Immature natural killer cell (primary cell): Measurements from ENCODE around the gene SAFB2. TPM values are rescaled to one million over a fixed set of nuclear protein-coding genes. Genes with fewer than 3 reads are reported as not detected.

Experiments
- DNase-seq, 3 donors: peaks; one replicate each; pipeline ENCODE4 v3.0.0; 2022; ENCODE audit warnings: mixed read lengths in 1 of 3
- H3K27ac Mint-ChIP-seq, 6 donors: one replicate each; pipeline ENCODE4 v1.8.0; 2020; ENCODE audit warnings: mixed read lengths in 6 of 6, mild to moderate bottlenecking in 5 of 6, inconsistent platforms in 4 of 6, moderate library complexity in 3 of 6
- H3K27me3 Mint-ChIP-seq, 3 donors: one replicate each; pipeline ENCODE4 v1.8.0; 2020 to 2021; ENCODE audit warnings: low read depth in 3 of 3, mild to moderate bottlenecking in 3 of 3, mixed read lengths in 3 of 3, moderate library complexity in 3 of 3, inconsistent platforms in 1 of 3
- H3K36me3 Mint-ChIP-seq, 3 donors: one replicate each; pipeline ENCODE4 v1.8.0; 2020; ENCODE audit warnings: mixed read lengths in 3 of 3, inconsistent platforms in 2 of 3, mild to moderate bottlenecking in 2 of 3
- H3K4me1 Mint-ChIP-seq, 2 donors: one replicate each; pipeline ENCODE4 v1.8.0; 2020; ENCODE audit warnings: inconsistent platforms in 2 of 2, mild to moderate bottlenecking in 2 of 2, mixed read lengths in 2 of 2, moderate library complexity in 1 of 2
- H3K4me3 Mint-ChIP-seq, 5 donors: one replicate each; pipeline ENCODE4 v1.8.0; 2020; ENCODE audit warnings: mild to moderate bottlenecking in 5 of 5, mixed read lengths in 5 of 5, inconsistent platforms in 3 of 5, moderate library complexity in 3 of 5
- H3K9me3 Mint-ChIP-seq, 6 donors: one replicate each; pipeline ENCODE4 v1.8.0; 2020; ENCODE audit warnings: mild to moderate bottlenecking in 6 of 6, mixed read lengths in 6 of 6, inconsistent platforms in 4 of 6, moderate library complexity in 3 of 6
- polyA plus RNA-seq, 3 donors: library from polyadenylated mRNA; unstranded; fragments of 300-500 nt; fragmentation: Illumina TruSeq; gene quantifications; one replicate each; pipeline ENCODE4 v1.2.3, GENCODE V29; 2021

The SAFB2 gene
- 10 to 100 TPM; 12.8 to 43.4 (median 19.6) TPM for polyA plus RNA-seq

DNA sequence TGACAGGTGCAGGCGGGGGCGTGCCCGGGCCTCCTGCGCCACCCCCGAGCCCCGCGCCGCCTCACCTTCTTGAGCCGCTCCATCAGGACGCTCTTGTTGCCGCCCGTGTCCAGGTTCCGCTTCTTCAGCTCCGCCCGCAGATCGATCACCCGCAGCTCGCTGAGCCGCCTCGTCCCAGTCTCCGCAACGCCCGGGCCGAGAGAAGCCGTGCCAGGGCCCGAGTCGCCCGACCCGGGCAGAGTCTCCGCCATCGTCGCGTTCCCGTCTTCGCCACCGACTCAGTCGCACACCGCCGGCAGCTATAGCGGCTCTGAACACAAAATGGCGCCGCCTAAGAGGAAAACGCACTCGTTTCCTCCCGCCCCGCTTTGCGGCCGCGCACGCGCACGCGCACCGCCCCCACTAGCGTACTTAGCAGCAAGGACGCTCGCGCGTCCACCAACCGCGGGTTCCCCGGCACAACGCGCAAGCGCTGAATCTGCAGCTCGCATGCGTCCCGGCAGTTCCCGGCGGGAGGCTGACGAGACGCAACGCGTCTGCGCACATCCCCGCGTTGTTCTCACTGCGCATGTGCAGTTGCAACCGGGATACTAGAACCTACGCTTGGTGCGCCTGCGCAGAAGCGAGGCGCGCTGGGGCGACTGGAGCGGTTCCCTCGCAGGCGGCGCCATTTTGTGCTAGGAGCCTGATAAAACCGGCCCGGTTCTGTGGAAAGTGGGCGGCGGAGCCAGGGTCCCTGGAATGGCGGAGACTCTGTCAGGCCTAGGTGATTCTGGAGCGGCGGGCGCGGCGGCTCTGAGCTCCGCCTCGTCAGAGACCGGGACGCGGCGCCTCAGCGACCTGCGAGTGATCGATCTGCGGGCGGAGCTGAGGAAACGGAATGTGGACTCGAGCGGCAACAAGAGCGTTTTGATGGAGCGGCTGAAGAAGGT lies at the start of gene SAFB2, which contains the start of gene SAFB:
Gene SAFB2, minus strand, starts transcription at position 312 of the 932 bp plus-strand sequence. Its CDS starts 61 bp downstream, at position 251.
Gene SAFB, plus strand, starts transcription at position 619 of the 932 bp plus-strand sequence. Its CDS starts 123 bp downstream, at position 742.
- Mint-ChIP-seq H3K27ac (peak within 1 kb of the TSS; percentile 95 to 100 (median 99)), H3K4me3 (peak within 1 kb of the TSS; percentile 99 to 100 (median 100)), H3K36me3 (peaks cover 0 to 29% (median 16%) of the 10 kb centered on the region in 3 donors)

DNA sequence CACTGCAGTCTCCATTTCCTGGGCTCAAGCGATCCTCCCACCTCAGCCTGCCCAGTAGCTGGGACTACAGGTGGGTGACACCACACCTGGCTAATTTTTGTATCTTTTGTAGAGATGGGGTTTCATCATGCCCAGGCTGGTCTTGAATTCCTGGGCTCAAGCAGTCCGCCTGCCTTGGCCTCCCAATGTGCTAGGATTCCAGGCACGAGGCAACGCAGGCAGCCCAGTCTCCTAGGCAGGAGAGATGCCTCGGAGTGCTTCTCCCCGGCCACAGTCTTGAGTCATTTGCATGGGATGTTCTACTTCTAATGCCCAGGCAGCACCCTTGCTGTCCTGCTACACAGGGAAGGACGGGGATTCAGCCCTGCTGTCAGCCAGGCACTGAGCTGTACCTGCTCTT lies 49.0 kb upstream of the SAFB2 start:
- Mint-ChIP-seq H3K9me3 (no peaks in the 10 kb centered on the region), H3K27ac (peak overlapping the region in 1 of 6 donors; percentile 17)
- DNase-seq = no peak

More for the DNA sequence above, at the start of gene SAFB2, which contains the start of gene SAFB:
- no peaks in the 10 kb centered on the region for H3K9me3 Mint-ChIP-seq
- H3K4me1 Mint-ChIP-seq = peaks cover 74 to 86% of the 10 kb centered on the region in 2 donors
- H3K27me3 Mint-ChIP-seq = peaks cover 14 to 23% (median 15%) of the 10 kb centered on the region in 3 donors
- DNase-seq = peak; percentile 100

DNA sequence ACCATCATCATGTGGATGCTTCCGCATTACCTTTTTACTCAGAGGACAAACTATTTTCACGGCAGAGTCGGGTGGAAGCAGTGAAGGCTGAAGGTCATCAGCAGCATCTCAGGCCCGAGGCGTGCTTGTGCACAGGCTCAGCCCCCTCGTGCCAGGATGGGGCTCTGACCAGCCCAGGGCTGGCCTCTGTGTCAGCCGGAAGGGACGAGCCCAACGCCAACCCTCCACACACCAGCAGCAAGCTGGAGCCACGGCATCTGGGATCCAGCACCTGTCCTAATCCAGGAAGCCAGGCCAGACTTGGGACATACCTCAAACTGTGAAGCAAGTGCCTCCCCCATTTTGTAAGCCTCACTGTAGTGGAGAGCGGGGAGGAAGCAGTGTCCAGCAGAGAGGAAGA lies 46.6 kb upstream of the SAFB2 start:
- DNase-seq = no peak
- peak overlapping the region in 1 of 6 donors; percentile 29 for H3K27ac Mint-ChIP-seq
- no peak overlapping the region for H3K4me3 Mint-ChIP-seq
- H3K36me3 Mint-ChIP-seq = peaks cover 9 to 37% (median 10%) of the 10 kb centered on the region in 3 donors
- H3K9me3 Mint-ChIP-seq = no peaks in the 10 kb centered on the region
- peaks cover 0 to 6% of the 10 kb centered on the region in 2 donors for H3K4me1 Mint-ChIP-seq
- H3K27me3 Mint-ChIP-seq = peaks cover 2 to 4% (median 2%) of the 10 kb centered on the region in 3 donors

More for the DNA sequence above, 49.0 kb upstream of the SAFB2 start:
- Mint-ChIP-seq H3K36me3 (peaks cover 3 to 16% (median 9%) of the 10 kb centered on the region in 3 donors), H3K4me3 (no peak overlapping the region), H3K4me1 (no peaks in the 10 kb centered on the region), H3K27me3 (peaks cover 2 to 4% (median 2%) of the 10 kb centered on the region in 3 donors)

DNA sequence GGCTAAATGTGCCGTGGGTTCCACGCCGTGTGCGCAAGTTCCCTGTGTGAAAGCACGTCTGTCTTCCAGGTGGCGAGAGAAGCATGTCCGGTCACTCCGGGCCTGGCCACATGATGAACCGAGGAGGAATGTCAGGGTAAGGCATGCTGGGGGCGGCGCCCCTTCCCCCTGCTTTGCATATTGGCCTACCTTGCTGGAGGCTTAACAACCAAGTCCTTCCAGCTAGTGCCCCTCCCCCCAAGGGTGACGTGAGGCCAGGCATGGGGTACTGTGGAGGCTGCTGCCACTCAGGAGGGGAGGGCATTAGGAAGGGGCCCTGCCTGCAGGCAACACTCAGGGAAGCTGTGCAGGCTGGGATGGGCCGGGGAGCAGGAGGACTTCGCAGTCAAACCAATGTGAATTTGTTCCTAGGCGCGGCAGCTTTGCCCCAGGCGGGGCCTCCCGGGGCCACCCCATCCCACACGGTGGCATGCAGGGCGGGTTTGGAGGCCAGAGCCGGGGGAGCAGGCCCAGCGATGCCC lies 45.2 kb upstream of the SAFB2 start:
- peaks cover 0 to 6% of the 10 kb centered on the region in 2 donors for H3K4me1 Mint-ChIP-seq
- DNase-seq = no peak
- H3K27me3 Mint-ChIP-seq = peaks cover 0 to 4% (median 2%) of the 10 kb centered on the region in 3 donors
- no peak overlapping the region for H3K4me3 Mint-ChIP-seq
- peaks cover 3 to 38% (median 13%) of the 10 kb centered on the region in 3 donors for H3K36me3 Mint-ChIP-seq
- no peak overlapping the region for H3K27ac Mint-ChIP-seq
- no peaks in the 10 kb centered on the region for H3K9me3 Mint-ChIP-seq

DNA sequence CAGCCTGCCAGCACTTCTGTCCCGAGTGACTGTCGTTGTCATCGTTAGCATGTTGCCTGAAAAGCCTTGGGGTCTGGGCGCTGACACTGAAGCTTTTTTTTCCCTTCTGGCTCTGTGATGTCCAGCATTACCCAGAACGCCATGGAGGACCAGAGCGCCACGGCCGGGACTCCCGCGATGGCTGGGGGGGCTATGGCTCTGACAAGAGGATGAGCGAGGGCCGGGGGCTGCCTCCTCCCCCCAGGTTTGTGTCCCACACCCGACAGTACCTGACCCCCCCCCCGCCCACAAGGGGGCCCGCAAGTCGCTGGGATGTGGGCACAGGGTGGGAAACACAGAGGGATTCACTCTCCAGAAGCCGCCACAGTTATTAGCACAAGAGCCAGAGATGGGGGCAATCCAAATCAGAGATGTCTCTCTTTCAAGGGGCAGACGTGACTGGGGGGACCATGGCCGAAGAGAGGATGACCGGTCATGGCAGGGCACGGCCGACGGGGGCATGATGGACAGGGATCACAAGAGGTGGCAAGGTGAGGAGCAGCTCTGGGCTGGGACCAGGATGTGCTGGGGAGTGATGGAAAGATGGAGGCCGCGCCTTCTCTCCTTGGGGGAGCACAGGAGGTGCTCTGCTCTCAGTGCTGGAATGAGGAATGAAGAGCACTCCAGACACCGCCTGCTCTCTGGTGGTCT lies 44.5 kb upstream of the SAFB2 start:
- DNase-seq = no peak
- Mint-ChIP-seq H3K36me3 (peaks cover 3 to 38% (median 13%) of the 10 kb centered on the region in 3 donors), H3K27me3 (peaks cover 0 to 2% (median 0%) of the 10 kb centered on the region in 3 donors), H3K27ac (peak overlapping the region in 1 of 6 donors; percentile 34), H3K4me1 (peaks cover 0 to 6% of the 10 kb centered on the region in 2 donors), H3K4me3 (no peak overlapping the region), H3K9me3 (no peaks in the 10 kb centered on the region)

DNA sequence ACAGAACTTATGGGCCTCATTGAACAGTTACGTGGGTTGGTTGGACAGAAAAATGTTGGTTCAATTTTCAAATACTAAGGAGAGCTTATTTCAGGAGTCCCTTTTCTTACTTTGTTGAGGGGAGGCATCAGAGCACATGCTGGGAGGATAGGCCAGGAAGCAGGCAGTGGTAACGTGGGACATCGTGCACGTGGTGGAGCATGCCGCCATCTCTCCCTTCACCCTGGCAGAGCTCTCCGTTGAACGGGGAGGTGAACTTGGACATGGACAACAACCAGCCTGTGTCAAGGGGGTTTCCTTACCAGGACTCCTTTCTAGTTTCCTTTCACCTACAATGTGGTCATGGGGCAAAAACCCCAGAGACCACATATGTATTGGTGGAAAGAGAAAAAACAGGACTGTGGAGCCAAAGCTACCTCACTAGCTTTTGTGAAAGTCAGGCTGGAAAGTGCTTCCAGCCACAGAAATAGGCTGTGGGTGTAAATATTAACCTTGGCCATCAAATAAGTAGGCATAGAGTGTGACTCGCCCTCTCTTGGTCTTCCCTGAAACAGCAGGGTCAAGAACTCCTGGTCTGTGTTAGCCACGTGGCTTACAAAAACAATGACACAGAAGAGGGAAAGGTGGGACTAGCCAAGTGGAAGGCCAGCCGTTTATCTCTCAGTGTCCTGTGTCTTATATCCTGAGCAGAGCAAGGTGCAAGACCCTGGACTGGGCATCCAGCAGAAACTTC lies 43.4 kb upstream of the SAFB2 start:
- H3K27me3 Mint-ChIP-seq = peaks cover 2 to 3% (median 2%) of the 10 kb centered on the region in 3 donors
- H3K36me3 Mint-ChIP-seq = peaks cover 3 to 42% (median 13%) of the 10 kb centered on the region in 3 donors
- H3K4me1 Mint-ChIP-seq = peaks cover 0 to 6% of the 10 kb centered on the region in 2 donors
- no peak overlapping the region for H3K4me3 Mint-ChIP-seq
- no peak for DNase-seq
- H3K9me3 Mint-ChIP-seq = no peaks in the 10 kb centered on the region
- H3K27ac Mint-ChIP-seq = peak overlapping the region in 3 of 6 donors; percentile 40 to 64 (median 51)

DNA sequence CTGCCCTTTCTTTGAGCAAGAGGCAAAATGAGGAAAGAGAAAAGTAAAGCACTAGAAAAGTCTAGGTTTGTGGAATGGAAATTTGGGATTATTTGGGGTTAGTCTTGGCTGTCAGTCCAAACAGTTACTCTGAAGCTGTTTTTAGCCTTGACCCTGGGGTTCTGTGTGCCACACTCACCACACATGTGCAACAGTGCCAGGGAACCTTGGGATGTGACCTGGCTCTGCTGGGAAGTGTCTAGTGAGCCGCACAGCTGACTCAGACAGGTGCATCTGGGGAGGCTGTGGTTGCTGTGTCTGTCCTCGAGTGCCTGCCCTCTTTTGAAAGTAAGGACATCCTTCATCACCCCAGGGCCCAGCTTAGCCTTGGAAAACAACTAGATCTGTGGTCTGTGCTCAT lies 41.9 kb upstream of the SAFB2 start:
- no peak overlapping the region for H3K4me3 Mint-ChIP-seq
- peaks cover 0 to 6% of the 10 kb centered on the region in 2 donors for H3K4me1 Mint-ChIP-seq
- peaks cover 7 to 42% (median 13%) of the 10 kb centered on the region in 3 donors for H3K36me3 Mint-ChIP-seq
- peak overlapping the region in 1 of 6 donors; percentile 11 for H3K27ac Mint-ChIP-seq
- no peaks in the 10 kb centered on the region for H3K9me3 Mint-ChIP-seq
- no peak for DNase-seq
- peaks cover 2 to 3% (median 2%) of the 10 kb centered on the region in 3 donors for H3K27me3 Mint-ChIP-seq

DNA sequence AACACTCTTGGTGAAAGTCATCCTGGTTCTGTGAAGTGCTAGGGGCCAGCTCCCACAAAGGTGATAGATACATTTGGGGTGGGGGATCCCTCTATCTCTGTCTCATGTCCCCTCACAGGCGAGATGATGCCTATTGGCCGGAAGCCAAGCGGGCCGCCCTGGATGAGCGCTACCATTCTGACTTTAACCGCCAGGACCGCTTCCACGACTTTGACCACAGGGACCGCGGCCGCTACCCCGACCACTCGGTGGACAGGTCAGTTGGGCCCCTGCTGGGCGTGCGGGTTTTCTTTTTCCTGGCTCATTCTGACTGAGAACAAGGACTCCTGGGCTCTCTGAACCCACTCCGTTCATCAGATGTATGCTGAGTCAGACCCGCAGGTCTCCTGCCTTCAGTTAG lies 41.3 kb upstream of the SAFB2 start:
- Mint-ChIP-seq H3K9me3 (no peaks in the 10 kb centered on the region), H3K27me3 (peaks cover 2 to 3% (median 2%) of the 10 kb centered on the region in 3 donors), H3K36me3 (peaks cover 7 to 39% (median 13%) of the 10 kb centered on the region in 3 donors), H3K4me3 (no peak overlapping the region), H3K27ac (no peak overlapping the region), H3K4me1 (peaks cover 0 to 6% of the 10 kb centered on the region in 2 donors)
- no peak for DNase-seq

DNA sequence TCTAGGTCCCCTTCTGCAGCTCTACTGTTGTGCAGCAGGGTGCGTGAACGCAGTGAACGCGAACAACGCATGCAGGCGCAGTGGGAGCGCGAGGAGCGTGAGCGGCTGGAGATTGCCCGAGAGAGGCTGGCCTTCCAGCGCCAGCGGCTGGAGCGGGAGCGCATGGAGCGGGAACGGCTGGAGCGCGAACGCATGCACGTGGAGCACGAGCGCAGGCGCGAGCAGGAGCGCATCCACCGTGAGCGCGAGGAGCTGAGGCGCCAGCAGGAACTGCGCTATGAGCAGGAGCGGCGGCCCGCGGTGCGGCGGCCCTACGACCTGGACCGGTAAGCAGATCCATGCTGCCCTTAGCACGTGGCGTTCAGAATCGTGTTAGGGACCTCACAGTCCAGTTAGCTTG lies 38.9 kb upstream of the SAFB2 start:
- no peak overlapping the region for H3K27ac Mint-ChIP-seq
- H3K36me3 Mint-ChIP-seq = peaks cover 12 to 41% (median 13%) of the 10 kb centered on the region in 3 donors
- no peaks in the 10 kb centered on the region for H3K9me3 Mint-ChIP-seq
- H3K4me1 Mint-ChIP-seq = peaks cover 0 to 6% of the 10 kb centered on the region in 2 donors
- H3K4me3 Mint-ChIP-seq = no peak overlapping the region
- peaks cover 0 to 3% (median 2%) of the 10 kb centered on the region in 3 donors for H3K27me3 Mint-ChIP-seq
- no peak for DNase-seq

DNA sequence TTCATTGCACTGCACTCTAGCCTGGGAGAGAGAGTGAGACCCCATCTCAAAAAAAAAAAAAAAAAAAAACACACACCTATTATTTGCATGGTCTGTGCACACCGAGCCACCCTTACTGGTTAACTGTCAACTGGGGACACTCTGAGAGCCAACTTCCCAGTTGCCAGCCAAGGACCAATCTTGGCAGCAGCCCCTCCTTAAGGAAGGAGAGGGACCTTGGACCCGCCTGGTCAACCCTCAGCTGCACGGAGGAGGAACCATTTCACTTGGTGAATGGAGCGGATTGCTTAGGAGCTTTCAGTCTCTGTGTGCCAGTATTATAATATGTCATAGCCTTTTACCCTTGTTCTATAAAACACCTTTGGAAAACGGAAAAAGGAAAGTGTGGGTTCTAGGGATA lies 32.8 kb upstream of the SAFB2 start:
- Mint-ChIP-seq H3K27me3 (peaks cover 0 to 3% (median 0%) of the 10 kb centered on the region in 3 donors), H3K4me3 (no peak overlapping the region), H3K36me3 (peaks cover 25 to 48% (median 27%) of the 10 kb centered on the region in 3 donors), H3K4me1 (no peaks in the 10 kb centered on the region), H3K27ac (no peak overlapping the region), H3K9me3 (no peaks in the 10 kb centered on the region)
- no peak for DNase-seq

DNA sequence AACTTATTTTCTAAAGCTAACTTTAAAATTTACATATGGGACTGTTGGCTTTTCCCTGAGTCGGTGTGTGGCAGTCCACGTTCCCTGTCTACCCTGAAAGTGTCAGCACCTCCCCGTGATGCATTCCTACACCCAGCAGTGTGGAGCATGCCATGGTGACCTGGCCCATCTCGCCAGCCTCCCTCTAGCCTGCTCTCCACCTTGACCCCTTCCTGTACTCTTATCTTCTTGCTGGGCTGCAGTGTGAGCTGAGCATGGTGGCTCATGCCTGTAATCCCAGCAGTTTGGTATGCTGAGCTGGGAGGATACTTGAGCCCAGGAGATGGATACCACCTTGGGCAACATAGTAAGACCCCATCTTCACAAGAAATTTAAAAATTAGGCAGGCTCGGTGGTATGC lies 32.4 kb upstream of the SAFB2 start:
- Mint-ChIP-seq H3K4me3 (no peak overlapping the region), H3K9me3 (no peaks in the 10 kb centered on the region), H3K4me1 (no peaks in the 10 kb centered on the region), H3K27me3 (peaks cover 0 to 4% (median 0%) of the 10 kb centered on the region in 3 donors), H3K36me3 (peaks cover 25 to 50% (median 30%) of the 10 kb centered on the region in 3 donors), H3K27ac (no peak overlapping the region)
- no peak for DNase-seq

DNA sequence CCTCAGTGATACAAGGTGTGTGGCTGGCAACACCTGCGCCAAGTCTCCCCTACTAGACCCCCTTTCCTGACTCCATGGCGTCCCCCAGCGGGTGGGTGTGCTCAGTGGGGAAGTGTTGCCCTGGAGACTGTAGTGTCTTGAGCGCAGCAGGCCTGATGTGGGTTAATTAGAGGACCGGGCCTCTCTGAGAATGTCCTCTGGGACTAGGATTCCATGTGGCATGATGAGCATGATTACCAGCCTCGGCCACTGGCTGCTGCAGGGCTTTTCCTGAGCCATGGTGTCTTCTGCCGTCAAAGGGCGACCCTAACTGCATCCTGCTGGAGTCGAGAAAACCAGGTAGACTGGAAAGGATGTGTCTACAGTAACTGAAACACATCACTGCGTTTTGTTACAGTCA lies 29.7 kb upstream of the SAFB2 start:
- Mint-ChIP-seq H3K4me1 (peaks cover 0 to 1% of the 10 kb centered on the region in 2 donors), H3K27ac (no peak overlapping the region), H3K9me3 (no peaks in the 10 kb centered on the region), H3K27me3 (peaks cover 0 to 6% (median 0%) of the 10 kb centered on the region in 3 donors), H3K4me3 (no peak overlapping the region), H3K36me3 (peaks cover 21 to 54% (median 37%) of the 10 kb centered on the region in 3 donors)
- no peak for DNase-seq

DNA sequence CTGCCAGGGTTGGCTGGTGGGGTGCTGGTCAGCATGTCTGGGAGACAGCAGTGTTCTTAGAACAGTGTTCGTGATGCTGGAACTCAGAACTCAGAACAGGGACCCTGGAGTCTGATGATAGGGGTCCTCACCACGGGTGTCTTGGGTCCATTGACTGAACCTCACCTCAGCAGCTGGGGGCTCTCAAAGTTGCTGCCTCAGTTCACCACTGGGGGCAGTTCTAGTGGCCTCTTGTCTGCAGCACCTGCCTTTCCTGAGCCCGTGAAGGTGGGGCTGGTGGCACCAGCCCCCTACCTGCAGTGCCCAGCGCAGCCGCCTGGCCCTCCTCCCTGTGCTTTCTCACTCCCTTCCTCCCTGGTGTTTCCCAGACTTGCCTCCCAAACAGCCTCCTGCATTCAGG lies 28.8 kb upstream of the SAFB2 start:
- H3K27me3 Mint-ChIP-seq = peaks cover 0 to 6% (median 0%) of the 10 kb centered on the region in 3 donors
- no peaks in the 10 kb centered on the region for H3K9me3 Mint-ChIP-seq
- no peak for DNase-seq
- H3K4me3 Mint-ChIP-seq = no peak overlapping the region
- H3K27ac Mint-ChIP-seq = no peak overlapping the region
- H3K36me3 Mint-ChIP-seq = peaks cover 21 to 59% (median 37%) of the 10 kb centered on the region in 3 donors
- H3K4me1 Mint-ChIP-seq = peaks cover 5 to 10% of the 10 kb centered on the region in 2 donors
